SK-N-SH treated with all-trans-retinoic acid at 6 μM for 48 hours (cell line): ENCODE data around the gene GLI3.

Experiments
- ATAC-seq: fragments of 200-7000 bp; cut with Tn5 transposase; 3 replicates; pipeline ENCODE4 v1.9.1; 2020; ENCODE audit warnings: mild to moderate bottlenecking, moderate library complexity
- ARNTL ChIP-seq: fragments of 450-650 bp; formaldehyde crosslinking; IDR thresholded peaks from 2 replicates; pipeline ENCODE4 v1.5.0; 2020; ENCODE audit warnings: low read depth, mild to moderate bottlenecking, moderate library complexity, borderline replicate concordance
- BACH2 ChIP-seq: fragments of 250-450 bp; sonication (Bioruptor Pico); IDR thresholded peaks from 2 replicates; pipeline ENCODE4 v1.9.0; 2021; ENCODE audit warnings: mild to moderate bottlenecking, borderline replicate concordance
- CSDC2 ChIP-seq: fragments of 250-450 bp; sonication (Bioruptor Pico); IDR thresholded peaks from 2 replicates; pipeline ENCODE4 v1.5.0; 2020; ENCODE audit warnings: mild to moderate bottlenecking, moderate library complexity
- GLIS3 ChIP-seq: fragments of 250-450 bp; sonication (Bioruptor Pico); IDR thresholded peaks from 2 replicates; pipeline ENCODE4 v1.5.0; 2020; ENCODE audit warnings: mild to moderate bottlenecking, moderate library complexity
- ISL1 ChIP-seq: fragments of 250-450 bp; sonication (Bioruptor Pico); IDR thresholded peaks from 2 replicates; pipeline ENCODE4 v2.1.2; 2022; ENCODE audit warnings: mild to moderate bottlenecking, moderate library complexity
- OSR1 ChIP-seq: fragments of 250-450 bp; sonication (Bioruptor Pico); IDR thresholded peaks from 2 replicates; pipeline ENCODE4 v1.8.0; 2022; ENCODE audit warnings: moderate library complexity, mild to moderate bottlenecking, inconsistent platforms
- PATZ1 ChIP-seq: fragments of 250-450 bp; sonication (Bioruptor Pico); IDR thresholded peaks from 2 replicates; pipeline ENCODE4 v1.8.0; 2020; ENCODE audit warnings: mild to moderate bottlenecking, moderate library complexity, borderline replicate concordance
- POU6F1 ChIP-seq: fragments of 250-450 bp; sonication (Bioruptor Pico); IDR thresholded peaks from 2 replicates; pipeline ENCODE4 v1.8.0; 2021; ENCODE audit warnings: low read depth, mild to moderate bottlenecking, moderate library complexity, borderline replicate concordance
- RARB ChIP-seq: fragments of 250-450 bp; sonication (Bioruptor Pico); IDR thresholded peaks from 2 replicates; pipeline ENCODE4 v1.8.0; 2021; ENCODE audit warnings: mild to moderate bottlenecking, moderate library complexity
- SNAI2 ChIP-seq: fragments of 250-450 bp; sonication (Bioruptor Pico); IDR thresholded peaks from 2 replicates; pipeline ENCODE4 v1.5.0; 2020; ENCODE audit warnings: mild to moderate bottlenecking, moderate library complexity
- TCF4 ChIP-seq: fragments of 250-450 bp; sonication (Bioruptor Pico); IDR thresholded peaks from 2 replicates; pipeline ENCODE4 v1.8.0; 2021; ENCODE audit warnings: mild to moderate bottlenecking, moderate library complexity, borderline replicate concordance
- TOX ChIP-seq: fragments of 250-450 bp; sonication (Bioruptor Pico); IDR thresholded peaks from 2 replicates; pipeline ENCODE4 v1.8.0; 2021; ENCODE audit warnings: mild to moderate bottlenecking, moderate library complexity, borderline replicate concordance
- ZC3H10 ChIP-seq: fragments of 250-450 bp; sonication (Bioruptor Pico); IDR thresholded peaks from 2 replicates; pipeline ENCODE4 v1.5.1; 2021; ENCODE audit warnings: mild to moderate bottlenecking, moderate library complexity
- ZFP3 ChIP-seq: fragments of 250-450 bp; sonication (Bioruptor Pico); IDR thresholded peaks from 2 replicates; pipeline ENCODE4 v1.5.0; 2020; ENCODE audit warnings: mild to moderate bottlenecking, moderate library complexity
- ZFP30 ChIP-seq: fragments of 450-650 bp; formaldehyde crosslinking; IDR thresholded peaks from 2 replicates; pipeline ENCODE4 v1.5.0; 2022; ENCODE audit warnings: mild to moderate bottlenecking, moderate library complexity
- ZNF565 ChIP-seq: fragments of 450-650 bp; formaldehyde crosslinking; conservative IDR thresholded peaks from 2 replicates; pipeline ENCODE4 v1.5.0; 2020; ENCODE audit warnings: low read depth, mild to moderate bottlenecking, moderate library complexity
- ZNF70 ChIP-seq: fragments of 450-650 bp; formaldehyde crosslinking; IDR thresholded peaks from 2 replicates; pipeline ENCODE4 v1.5.0; 2020; ENCODE audit warnings: mild to moderate bottlenecking, moderate library complexity
- ZNF8 ChIP-seq: fragments of 450-650 bp; formaldehyde crosslinking; IDR thresholded peaks from 2 replicates; pipeline ENCODE4 v1.5.0; 2020; ENCODE audit warnings: mild to moderate bottlenecking, moderate library complexity
- TF ChIP-seq, protein P1 (sequence below): fragments of 250-450 bp; sonication (Bioruptor Pico); IDR thresholded peaks from 2 replicates; pipeline ENCODE4 v1.5.1; 2020; ENCODE audit warnings: low read depth, mild to moderate bottlenecking, moderate library complexity
- TF ChIP-seq, protein P2 (sequence below): fragments of 250-450 bp; sonication (Bioruptor Pico); IDR thresholded peaks from 2 replicates; pipeline ENCODE4 v1.5.1; 2021; ENCODE audit warnings: mild to moderate bottlenecking, moderate library complexity

The GLI3 gene

DNA sequence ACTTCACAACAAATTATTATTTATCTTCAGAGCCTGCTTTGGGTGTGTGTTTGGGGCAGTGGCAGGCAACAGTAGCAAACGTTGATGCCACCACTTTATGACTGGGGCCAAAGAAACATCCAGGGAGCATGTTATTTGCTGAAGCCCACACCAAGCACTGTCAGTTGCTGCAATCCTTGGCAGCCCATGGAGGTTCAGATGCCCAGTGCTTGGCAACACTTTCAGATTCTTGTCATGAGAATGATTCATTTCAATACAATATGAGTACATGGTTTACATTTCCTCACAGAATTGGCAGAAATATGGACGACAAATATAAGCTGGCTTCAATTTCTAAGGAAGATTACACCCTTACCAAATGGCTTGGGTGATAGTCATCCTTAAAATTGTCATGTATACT is 46.5 kb upstream of the GLI3 start:
- ATAC-seq: no peak
- TF ChIP-seq BACH2 (CRISPR knock-in tag) (no peak), ZNF8 (no peak)

GRCh38 chr7:42278344-42278743 is 41.3 kb upstream of the GLI3 start:
- TF ChIP-seq POU6F1 (no peak), RARB (CRISPR knock-in tag) (no peak), ISL1 (no peak), ZFP30 (CRISPR knock-in tag) (no peak), BACH2 (CRISPR knock-in tag) (no peak), TCF4 (CRISPR knock-in tag) (no peak), CSDC2 (no peak), ZNF565 (CRISPR knock-in tag) (no peak), SNAI2 (no peak), ARNTL (CRISPR knock-in tag) (no peak), ZNF70 (CRISPR knock-in tag) (no peak)
- TF ChIP-seq, protein P1, sequence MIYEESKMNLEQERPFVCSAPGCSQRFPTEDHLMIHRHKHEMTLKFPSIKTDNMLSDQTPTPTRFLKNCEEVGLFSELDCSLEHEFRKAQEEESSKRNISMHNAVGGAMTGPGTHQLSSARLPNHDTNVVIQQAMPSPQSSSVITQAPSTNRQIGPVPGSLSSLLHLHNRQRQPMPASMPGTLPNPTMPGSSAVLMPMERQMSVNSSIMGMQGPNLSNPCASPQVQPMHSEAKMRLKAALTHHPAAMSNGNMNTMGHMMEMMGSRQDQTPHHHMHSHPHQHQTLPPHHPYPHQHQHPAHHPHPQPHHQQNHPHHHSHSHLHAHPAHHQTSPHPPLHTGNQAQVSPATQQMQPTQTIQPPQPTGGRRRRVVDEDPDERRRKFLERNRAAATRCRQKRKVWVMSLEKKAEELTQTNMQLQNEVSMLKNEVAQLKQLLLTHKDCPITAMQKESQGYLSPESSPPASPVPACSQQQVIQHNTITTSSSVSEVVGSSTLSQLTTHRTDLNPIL (CRISPR knock-in tag): no peak
- ATAC-seq: no peak

DNA sequence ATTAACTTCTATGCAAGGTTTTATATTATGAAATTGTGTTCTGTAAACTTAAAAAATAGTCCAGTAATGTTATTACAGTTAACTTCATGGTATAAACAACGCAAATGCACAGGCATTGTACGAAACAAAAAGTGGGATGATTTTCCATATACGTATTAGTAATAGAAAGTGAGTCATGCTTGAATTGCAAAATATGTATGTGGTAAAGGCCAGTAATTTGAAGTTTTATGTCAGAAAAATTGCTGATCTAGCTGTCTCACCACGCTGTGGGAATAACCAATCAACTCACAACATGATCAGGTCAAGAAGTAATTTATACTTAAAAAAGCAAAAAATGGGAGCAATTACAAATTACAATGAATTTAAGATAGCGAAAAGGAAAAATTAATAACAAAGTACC is 37.0 kb upstream of the GLI3 start:
- ATAC-seq: no peak
- TF ChIP-seq ZFP3 (CRISPR knock-in tag) (no peak), ZNF8 (no peak), ZC3H10 (CRISPR knock-in tag) (no peak), GLIS3 (no peak), ZNF70 (CRISPR knock-in tag) (no peak)

DNA sequence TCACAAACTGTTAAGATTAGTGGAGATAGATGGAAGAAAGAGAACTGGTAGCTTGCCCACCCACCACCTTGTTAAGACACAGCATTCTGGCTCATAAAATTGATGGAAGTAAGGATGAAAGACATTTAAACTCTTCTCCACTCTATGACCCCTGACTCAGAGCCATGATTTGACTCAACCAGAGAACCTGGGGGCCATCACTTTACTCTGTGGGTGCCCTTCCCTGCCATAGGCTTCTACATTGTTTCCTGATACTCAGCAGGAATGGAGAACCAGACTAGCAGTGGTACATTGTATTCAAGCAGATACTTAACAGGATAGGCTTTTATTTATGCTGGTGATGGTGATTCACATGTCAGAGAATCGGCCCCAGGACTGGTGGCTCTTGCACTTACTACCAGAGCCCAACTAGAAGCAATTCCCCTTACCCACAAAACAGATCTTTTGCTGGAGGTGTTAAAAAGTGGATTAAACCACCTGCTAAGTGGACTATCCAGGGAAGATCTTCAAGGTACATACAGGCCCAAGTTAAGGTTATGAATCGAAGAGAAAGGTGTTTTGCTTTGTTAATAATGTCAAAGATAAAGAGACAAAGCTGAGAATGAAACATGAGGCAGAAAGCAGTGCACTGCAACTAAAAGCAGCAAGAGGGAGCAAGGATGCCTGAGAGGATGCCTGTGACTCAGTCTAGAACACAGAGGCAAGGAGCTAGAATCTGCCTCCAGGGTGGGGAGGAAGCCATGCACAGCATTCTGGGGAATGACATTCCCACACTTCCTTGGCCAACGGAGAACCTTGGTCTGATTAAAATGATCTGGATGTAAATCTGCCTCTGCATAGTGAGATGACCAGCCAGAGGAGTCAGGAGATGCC is 36.0 kb upstream of the GLI3 start:
- TF ChIP-seq POU6F1 (no peak), GLIS3 (no peak), ZC3H10 (CRISPR knock-in tag) (no peak), RARB (CRISPR knock-in tag) (no peak), ZFP3 (CRISPR knock-in tag) (no peak), ISL1 (no peak), ZFP30 (CRISPR knock-in tag) (no peak), TOX (no peak), ZNF8 (no peak), OSR1 (no peak), TCF4 (CRISPR knock-in tag) (no peak)
- TF ChIP-seq, protein P1 (CRISPR knock-in tag): no peak
- ATAC-seq: no peak; the same call in 2 of the 3 replicates

DNA sequence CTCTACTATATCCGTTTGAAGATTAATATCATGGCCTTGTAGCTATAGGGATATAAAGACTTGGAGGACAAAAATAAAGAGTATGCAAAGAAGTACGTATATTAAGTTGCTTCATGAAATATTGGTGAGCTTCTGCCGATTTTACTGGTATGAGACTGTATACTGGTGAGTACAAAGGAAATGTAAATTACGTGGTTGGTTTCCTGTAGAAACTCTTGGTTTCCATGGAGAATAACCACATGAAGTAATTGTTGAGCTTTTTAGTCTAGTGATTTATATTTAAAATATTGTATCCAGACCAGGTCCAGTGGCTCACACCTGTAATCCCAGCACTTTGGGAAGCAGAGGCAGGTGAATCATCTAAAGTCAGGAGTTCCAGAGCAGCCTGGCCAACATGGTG is 32.2 kb upstream of the GLI3 start:
- no peak for TF ChIP-seq PATZ1 (CRISPR knock-in tag)
- no peak for TF ChIP-seq OSR1
- TF ChIP-seq TCF4 (CRISPR knock-in tag): no peak
- no peak for TF ChIP-seq ZFP30 (CRISPR knock-in tag)
- no peak for TF ChIP-seq ARNTL (CRISPR knock-in tag)
- no peak for TF ChIP-seq RARB (CRISPR knock-in tag)
- no peak for TF ChIP-seq BACH2 (CRISPR knock-in tag)
- TF ChIP-seq ZFP3 (CRISPR knock-in tag): no peak
- no peak for TF ChIP-seq ZNF565 (CRISPR knock-in tag)
- no peak for TF ChIP-seq ISL1
- no peak for TF ChIP-seq ZNF8
- TF ChIP-seq TOX: no peak
- TF ChIP-seq CSDC2: no peak
- TF ChIP-seq, protein P1 (CRISPR knock-in tag): no peak
- TF ChIP-seq ZNF70 (CRISPR knock-in tag): no peak
- TF ChIP-seq, protein P2, sequence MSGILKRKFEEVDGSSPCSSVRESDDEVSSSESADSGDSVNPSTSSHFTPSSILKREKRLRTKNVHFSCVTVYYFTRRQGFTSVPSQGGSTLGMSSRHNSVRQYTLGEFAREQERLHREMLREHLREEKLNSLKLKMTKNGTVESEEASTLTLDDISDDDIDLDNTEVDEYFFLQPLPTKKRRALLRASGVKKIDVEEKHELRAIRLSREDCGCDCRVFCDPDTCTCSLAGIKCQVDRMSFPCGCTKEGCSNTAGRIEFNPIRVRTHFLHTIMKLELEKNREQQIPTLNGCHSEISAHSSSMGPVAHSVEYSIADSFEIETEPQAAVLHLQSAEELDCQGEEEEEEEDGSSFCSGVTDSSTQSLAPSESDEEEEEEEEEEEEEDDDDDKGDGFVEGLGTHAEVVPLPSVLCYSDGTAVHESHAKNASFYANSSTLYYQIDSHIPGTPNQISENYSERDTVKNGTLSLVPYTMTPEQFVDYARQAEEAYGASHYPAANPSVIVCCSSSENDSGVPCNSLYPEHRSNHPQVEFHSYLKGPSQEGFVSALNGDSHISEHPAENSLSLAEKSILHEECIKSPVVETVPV (CRISPR knock-in tag): no peak
- no peak for TF ChIP-seq SNAI2
- TF ChIP-seq GLIS3: no peak
- ATAC-seq: no peak
